Skeletal muscle tissue (tissue), 4 donors: ENCODE results near the gene LAIR1. TPM values are rescaled to one million over a fixed set of nuclear protein-coding genes. Genes with fewer than 3 reads are reported as not detected.

ENCODE experiments used
- H3K27ac ChIP-seq: one replicate; pipeline ENCODE4 v1.7.0; 2013; ENCODE audit warnings: mild to moderate bottlenecking, low read depth, low read length, inconsistent platforms
- H3K27me3 ChIP-seq, 3 donors: one replicate each; pipeline ENCODE4 v1.7.0; 2013; ENCODE audit warnings: low read length in 3 of 3; ENCODE audit not compliant: control insufficient read depth in 3 of 3, insufficient read depth in 3 of 3
- H3K36me3 ChIP-seq, 3 donors: one replicate each; pipeline ENCODE4 v1.7.0; 2013; ENCODE audit warnings: low read length in 3 of 3; ENCODE audit not compliant: control insufficient read depth in 3 of 3, insufficient read depth in 3 of 3
- H3K4me1 ChIP-seq, 3 donors: one replicate each; pipeline ENCODE4 v1.7.0; 2013; ENCODE audit warnings: low read length in 3 of 3, mild to moderate bottlenecking in 3 of 3; ENCODE audit not compliant: control insufficient read depth in 3 of 3, insufficient read depth in 3 of 3
- H3K4me3 ChIP-seq, 3 donors: one replicate each; pipeline ENCODE4 v1.7.0; 2013; ENCODE audit warnings: low read length in 3 of 3
- H3K9ac ChIP-seq, 3 donors: one replicate each; pipeline ENCODE4 v1.7.0; 2013; ENCODE audit warnings: low read length in 3 of 3, mild to moderate bottlenecking in 3 of 3, moderate library complexity in 2 of 3, low read depth in 1 of 3
- H3K9me3 ChIP-seq, 3 donors: one replicate each; pipeline ENCODE4 v1.7.0; 2013; ENCODE audit warnings: low read length in 3 of 3; ENCODE audit not compliant: control insufficient read depth in 3 of 3
- total RNA-seq: library from RNA; depleted of rRNA; stranded (reverse); fragments of >200 nt; gene quantifications from one replicate; pipeline ENCODE4 v1.2.3, GENCODE V29; 2014
- donor health status: Osteomylitis.

Gene LAIR1
- total RNA-seq, 1 donor from 2014 or later: 8.4 TPM

DNA sequence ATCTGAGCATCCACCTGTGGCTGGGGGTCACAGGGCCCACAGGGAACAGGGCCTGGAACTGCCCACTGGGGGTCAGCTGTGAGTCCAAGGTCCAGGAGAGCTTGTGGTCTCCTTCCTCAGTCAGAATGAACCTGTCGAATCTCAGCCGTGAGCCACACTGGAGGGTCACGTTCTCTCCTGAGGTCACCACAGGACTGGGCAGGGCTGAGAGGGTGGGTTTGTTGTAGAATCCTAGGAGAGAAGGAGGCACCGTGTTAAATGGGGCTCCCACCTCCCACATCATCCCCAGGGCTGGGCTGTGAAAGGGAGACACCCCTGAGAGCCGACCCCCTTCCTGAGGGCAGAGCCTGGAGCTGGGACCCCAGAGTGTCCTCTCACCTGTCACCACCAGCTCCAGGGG, 53.2 kb downstream of the LAIR1 start:
- Histone ChIP-seq H3K4me3 (no peak overlapping the region), H3K36me3 (no peaks in the 10 kb centered on the region), H3K27ac (no peak overlapping the region), H3K4me1 (no peaks in the 10 kb centered on the region), H3K9me3 (peaks cover 0 to 3% (median 0%) of the 10 kb centered on the region in 3 donors), H3K27me3 (peaks cover 0 to 3% (median 0%) of the 10 kb centered on the region in 3 donors), H3K9ac (no peak overlapping the region)

DNA sequence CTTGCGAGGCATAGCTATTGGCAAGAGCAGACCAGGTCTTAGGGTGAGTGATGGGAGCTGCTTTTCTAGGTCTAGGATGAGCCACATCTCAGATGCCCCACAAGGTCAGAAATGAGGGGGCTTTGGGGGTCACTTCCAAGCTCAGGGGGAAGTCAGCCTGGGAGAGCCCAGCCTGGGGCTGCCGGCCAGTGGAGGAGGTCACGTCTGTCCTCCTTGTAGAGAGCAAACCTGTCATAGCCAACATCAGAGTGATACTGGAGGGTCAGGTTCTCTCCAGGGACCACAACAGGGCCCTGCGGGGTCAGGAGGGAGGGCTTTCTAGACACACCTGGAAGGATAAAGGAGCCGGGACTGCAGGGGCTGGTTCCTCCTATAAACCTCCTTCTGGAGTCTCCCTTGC, 54.2 kb downstream of the LAIR1 start:
- peaks cover 0 to 3% (median 0%) of the 10 kb centered on the region in 3 donors for H3K9me3 ChIP-seq
- H3K36me3 ChIP-seq: no peaks in the 10 kb centered on the region
- no peak overlapping the region for H3K4me3 ChIP-seq
- H3K9ac ChIP-seq: no peak overlapping the region
- H3K4me1 ChIP-seq: no peaks in the 10 kb centered on the region
- peaks cover 0 to 6% (median 3%) of the 10 kb centered on the region in 3 donors for H3K27me3 ChIP-seq
- H3K27ac ChIP-seq: no peak overlapping the region

DNA sequence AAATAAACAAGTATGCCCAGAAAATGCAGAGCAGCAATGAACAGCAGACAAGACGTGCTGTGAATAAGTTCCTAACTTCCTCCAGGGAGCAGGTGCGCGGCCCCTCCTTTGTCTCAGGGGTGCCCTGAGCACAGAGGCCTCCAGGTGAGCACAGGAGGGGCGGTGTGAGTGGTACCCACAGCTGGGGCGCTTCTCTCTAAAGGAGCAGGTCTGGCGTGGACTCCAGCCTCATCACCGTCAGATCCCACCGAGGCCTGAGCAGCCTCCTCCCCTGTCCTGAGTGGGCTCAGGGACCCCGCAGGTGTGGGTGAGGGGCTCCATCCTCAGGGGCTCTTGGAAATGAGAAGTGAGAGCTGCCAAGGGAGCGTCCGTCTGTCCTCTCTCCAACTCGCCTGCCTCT, 54.9 kb downstream of the LAIR1 start:
- Histone ChIP-seq H3K4me3 (no peak overlapping the region), H3K27me3 (peaks cover 0 to 6% (median 5%) of the 10 kb centered on the region in 3 donors), H3K36me3 (no peaks in the 10 kb centered on the region), H3K27ac (no peak overlapping the region), H3K4me1 (no peaks in the 10 kb centered on the region), H3K9ac (no peak overlapping the region), H3K9me3 (peaks cover 0 to 3% (median 0%) of the 10 kb centered on the region in 3 donors)

DNA sequence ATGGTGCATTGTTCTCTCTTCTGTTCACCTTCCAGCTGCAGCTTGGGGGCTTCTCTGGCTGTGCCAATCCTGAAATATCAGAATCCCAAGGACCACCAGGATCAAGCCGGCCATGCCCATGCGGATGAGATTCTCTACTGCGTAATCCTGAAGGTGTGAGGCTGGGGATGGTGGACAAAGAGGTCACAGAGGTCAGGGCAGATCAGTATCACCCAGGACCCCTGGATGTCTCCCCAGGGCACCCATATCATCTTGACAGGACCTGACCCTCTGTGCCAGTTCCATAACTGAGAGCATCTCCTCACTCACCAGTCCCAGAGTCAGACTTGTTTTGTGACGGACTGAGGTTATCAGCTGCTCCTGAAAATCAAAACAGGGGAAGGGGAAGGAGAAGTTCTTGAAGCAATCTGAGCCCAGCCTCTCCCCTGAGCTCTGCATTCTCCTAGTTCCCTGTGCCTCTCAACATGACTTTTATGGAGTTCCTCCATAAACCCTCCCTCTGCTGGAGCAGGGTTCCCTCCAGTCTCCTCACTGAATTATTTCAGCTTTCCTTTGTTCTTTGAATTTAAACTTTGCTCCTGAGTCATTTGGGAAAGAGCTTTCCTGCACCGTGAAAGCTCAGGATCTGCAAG, 57.2 kb downstream of the LAIR1 start:
- Histone ChIP-seq H3K9me3 (peaks cover 0 to 3% (median 0%) of the 10 kb centered on the region in 3 donors), H3K4me3 (no peak overlapping the region), H3K4me1 (no peaks in the 10 kb centered on the region), H3K36me3 (no peaks in the 10 kb centered on the region), H3K27me3 (peaks cover 0 to 5% (median 4%) of the 10 kb centered on the region in 3 donors), H3K27ac (no peak overlapping the region), H3K9ac (no peak overlapping the region)

DNA sequence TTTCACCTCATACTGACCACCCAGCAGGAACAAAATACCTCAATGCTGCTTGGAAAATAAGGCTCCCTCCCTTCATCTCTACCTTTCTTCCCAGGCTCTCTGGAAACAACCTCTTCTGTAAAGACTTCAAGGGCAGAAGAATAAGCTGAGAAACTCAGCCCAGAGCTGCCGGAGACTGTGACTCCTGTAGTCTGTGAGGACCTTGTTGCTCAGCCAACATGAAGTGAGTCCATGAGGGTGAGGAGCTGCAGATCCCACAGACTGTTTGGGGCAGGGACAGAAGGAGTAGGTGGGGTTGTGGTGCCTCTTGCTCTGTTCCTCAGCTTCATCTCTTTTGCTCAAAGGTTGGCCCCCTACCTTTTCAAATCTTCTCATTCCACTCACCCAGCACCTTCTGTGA, 59.6 kb downstream of the LAIR1 start:
- H3K4me3 ChIP-seq: no peak overlapping the region
- no peaks in the 10 kb centered on the region for H3K36me3 ChIP-seq
- H3K27me3 ChIP-seq: peaks cover 0 to 5% (median 4%) of the 10 kb centered on the region in 3 donors
- H3K9ac ChIP-seq: no peak overlapping the region
- peaks cover 0 to 3% (median 0%) of the 10 kb centered on the region in 3 donors for H3K9me3 ChIP-seq
- H3K4me1 ChIP-seq: no peaks in the 10 kb centered on the region
- no peak overlapping the region for H3K27ac ChIP-seq

DNA sequence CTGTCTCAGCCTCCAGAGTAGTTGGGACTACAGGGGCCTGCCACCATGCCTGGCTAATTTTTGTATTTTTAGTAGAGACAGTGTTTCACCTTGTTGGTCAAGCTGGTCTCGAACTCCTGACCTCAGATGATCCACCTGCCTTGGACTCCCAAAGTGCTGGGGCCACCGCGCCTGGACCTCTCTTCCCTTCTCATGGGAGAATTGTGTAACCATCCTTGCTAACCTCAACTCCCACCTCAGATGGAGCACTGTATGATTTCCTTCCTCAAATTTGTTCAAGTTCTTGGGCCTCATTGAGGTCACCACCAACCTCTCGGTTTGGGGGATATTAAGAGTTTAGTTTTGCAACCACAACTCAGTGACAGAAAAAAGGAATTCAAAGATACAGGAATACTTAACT, 62.5 kb downstream of the LAIR1 start:
- Histone ChIP-seq H3K9ac (no peak overlapping the region), H3K36me3 (no peaks in the 10 kb centered on the region), H3K27ac (no peak overlapping the region), H3K4me1 (no peaks in the 10 kb centered on the region), H3K4me3 (no peak overlapping the region), H3K27me3 (peaks cover 0 to 8% (median 5%) of the 10 kb centered on the region in 3 donors), H3K9me3 (peaks cover 0 to 3% (median 0%) of the 10 kb centered on the region in 3 donors)

Other genes starting within 250 kb of the LAIR1 start
- 12.0 TPM for gene TFPT, start 249.3 kb downstream of the LAIR1 start, total RNA-seq
- gene PRPF31, start 249.2 kb downstream of the LAIR1 start, total RNA-seq: 34.4 TPM
- 6.3 TPM for gene CNOT3, start 227.2 kb downstream of the LAIR1 start, total RNA-seq
- gene LENG1, start 205.2 kb downstream of the LAIR1 start, total RNA-seq: 7.8 TPM
- gene TMC4, start 191.8 kb downstream of the LAIR1 start, total RNA-seq: 1.0 TPM
- gene MBOAT7, start 175.4 kb downstream of the LAIR1 start, total RNA-seq: 8.9 TPM
- 29.7 TPM for gene TSEN34, start 173.6 kb downstream of the LAIR1 start, total RNA-seq
- gene RPS9, start 164.1 kb downstream of the LAIR1 start, total RNA-seq: 4,630 TPM
- 4.2 TPM for gene LILRB3, start 141.9 kb downstream of the LAIR1 start, total RNA-seq
- gene LILRA6, start 122.1 kb downstream of the LAIR1 start, total RNA-seq: under 0.01 TPM
- 2.6 TPM for gene LILRB5, start 107.7 kb downstream of the LAIR1 start, total RNA-seq
- gene LILRB2, start 83.8 kb downstream of the LAIR1 start, total RNA-seq: 0.52 TPM
- gene LILRA5, start 51.8 kb downstream of the LAIR1 start, total RNA-seq: 2.6 TPM
- gene LILRA4, start 25.8 kb downstream of the LAIR1 start, total RNA-seq: under 0.01 TPM
- gene TTYH1, start 50.5 kb upstream of the LAIR1 start, total RNA-seq: 1.0 TPM
- gene LENG8, start 84.3 kb upstream of the LAIR1 start, total RNA-seq: 15.1 TPM
- 4.2 TPM for gene LENG9, start 98.8 kb upstream of the LAIR1 start, total RNA-seq
- gene CDC42EP5, start 108.4 kb upstream of the LAIR1 start, total RNA-seq: 31.8 TPM
- gene LAIR2, start 137.9 kb upstream of the LAIR1 start, total RNA-seq: not detected
- gene LILRA2, start 208.9 kb upstream of the LAIR1 start, total RNA-seq: 1.0 TPM
- gene LILRA1, start 228.7 kb upstream of the LAIR1 start, total RNA-seq: not detected